Neural cell (in vitro differentiated cells): ENCODE results near the gene SIX3. TPM values are rescaled to one million over a fixed set of nuclear protein-coding genes. Genes with fewer than 3 reads are reported as not detected.

ENCODE experiments used
- H2AFZ ChIP-seq: fragments of 200-600, 300-800 bp; sonication (generic), shearing (Covaris generic); 2 replicates; pipeline ENCODE4 v1.6.0; 2014; ENCODE audit warnings: low read depth, mild to moderate bottlenecking, antibody characterized with exemption, low read length, moderate library complexity
- H3F3A ChIP-seq: fragments of 200-600 bp; shearing (Covaris generic); 2 replicates; pipeline ENCODE4 v1.6.1; 2016; ENCODE audit warnings: mild to moderate bottlenecking, moderate library complexity, mixed read lengths, antibody characterized with exemption, low read length; ENCODE audit not compliant: insufficient read depth, poor library complexity, severe bottlenecking
- H3K27ac ChIP-seq: fragments of 200-600, 300-800 bp; sonication (generic), shearing (Covaris generic); 2 replicates; pipeline ENCODE4 v1.5.1; 2014; ENCODE audit warnings: mild to moderate bottlenecking, low read length, moderate library complexity
- H3K27me3 ChIP-seq: fragments of 300-800, 200-600 bp; sonication (generic), shearing (Covaris generic); 2 replicates; pipeline ENCODE4 v1.6.0; 2014; ENCODE audit warnings: mild to moderate bottlenecking, low read depth, low read length, moderate library complexity; ENCODE audit not compliant: insufficient read depth
- H3K36me3 ChIP-seq: fragments of 300-800, 200-600 bp; sonication (generic), shearing (Covaris generic); 2 replicates; pipeline ENCODE4 v1.5.1; 2014; ENCODE audit warnings: mild to moderate bottlenecking, antibody characterized with exemption, low read length, moderate library complexity; ENCODE audit not compliant: insufficient read depth
- H3K4me2 ChIP-seq: fragments of 300-800, 200-600 bp; sonication (generic), shearing (Covaris generic); 2 replicates; pipeline ENCODE4 v1.6.0; 2014; ENCODE audit warnings: mild to moderate bottlenecking, low read length
- H3K4me3 ChIP-seq: fragments of 300-800, 200-600 bp; sonication (generic), shearing (Covaris generic); 2 replicates; pipeline ENCODE4 v1.5.1; 2014; ENCODE audit warnings: mild to moderate bottlenecking, low read length, moderate library complexity
- H3K79me2 ChIP-seq: fragments of 200-600 bp; shearing (Covaris generic); replicated peaks from 2 replicates; pipeline ENCODE4 v1.6.0; 2014; ENCODE audit warnings: mild to moderate bottlenecking, low read length, moderate library complexity; ENCODE audit not compliant: insufficient read depth
- H3K9ac ChIP-seq: fragments of 300-800, 200-600 bp; sonication (generic), shearing (Covaris generic); 2 replicates; pipeline ENCODE4 v1.6.1; 2016; ENCODE audit warnings: mild to moderate bottlenecking, low read length, mixed read lengths
- H3K9me2 ChIP-seq: fragments of 200-600 bp; shearing (Covaris generic); 2 replicates; pipeline ENCODE4 v1.6.1; 2016; ENCODE audit warnings: mild to moderate bottlenecking, low read length, mixed read lengths; ENCODE audit not compliant: insufficient read depth
- H3K9me3 ChIP-seq: fragments of 200-600, 300-800 bp; sonication (generic), shearing (Covaris generic); 2 replicates; pipeline ENCODE4 v1.6.1; 2016; ENCODE audit warnings: mild to moderate bottlenecking, mixed run types, low read length, moderate library complexity, mixed read lengths
- H4K20me1 ChIP-seq: fragments of 200-600 bp; shearing (Covaris generic); 2 replicates; pipeline ENCODE4 v1.6.1; 2016; ENCODE audit warnings: mild to moderate bottlenecking, mixed run types; ENCODE audit not compliant: insufficient read depth
- EP300 ChIP-seq: fragments of 450-650 bp; conservative IDR thresholded peaks from 2 replicates; pipeline ENCODE4 v1.6.1; 2014; ENCODE audit warnings: antibody characterized with exemption, mild to moderate bottlenecking, moderate library complexity; ENCODE audit not compliant: poor library complexity, severe bottlenecking
- EZH2 ChIP-seq: fragments of 200-600, 300-800 bp; shearing (Covaris generic), sonication (generic); IDR thresholded peaks from 2 replicates; pipeline ENCODE4 v1.6.1; 2014; ENCODE audit warnings: antibody characterized with exemption, low read length, borderline replicate concordance, mild to moderate bottlenecking; ENCODE audit not compliant: insufficient read depth, poor library complexity, severe bottlenecking
- MXI1 ChIP-seq: fragments of 450-650 bp; conservative IDR thresholded peaks from 2 replicates; pipeline ENCODE4 v1.6.1; 2014; ENCODE audit warnings: antibody characterized with exemption, mild to moderate bottlenecking; ENCODE audit not compliant: poor library complexity, severe bottlenecking
- POLR2AphosphoS5 ChIP-seq: IDR thresholded peaks from 2 replicates; pipeline ENCODE4 v1.6.1; 2012
- RAD21 ChIP-seq: fragments of 450-650 bp; conservative IDR thresholded peaks from 2 replicates; pipeline ENCODE4 v1.6.1; 2014; ENCODE audit warnings: antibody characterized with exemption, mild to moderate bottlenecking, moderate library complexity
- REST ChIP-seq: IDR thresholded peaks from 2 replicates; pipeline ENCODE4 v1.6.1; 2012; ENCODE audit warnings: borderline replicate concordance
- SMC3 ChIP-seq: fragments of 450-650 bp; conservative IDR thresholded peaks from 2 replicates; pipeline ENCODE4 v1.6.1; 2014; ENCODE audit warnings: antibody characterized with exemption, mild to moderate bottlenecking, moderate library complexity; ENCODE audit not compliant: poor library complexity
- TAF1 ChIP-seq: IDR thresholded peaks from 2 replicates; pipeline ENCODE4 v1.6.1; 2012; ENCODE audit warnings: low read depth
- polyA plus RNA-seq: library from polyadenylated mRNA; depleted of rRNA; stranded (reverse); fragments of >200 nt; gene quantifications from 2 replicates; pipeline ENCODE4 v1.2.3, GENCODE V29; 2014
- TF ChIP-seq, protein P1 (sequence below): fragments of 450-650 bp; IDR thresholded peaks from 2 replicates; pipeline ENCODE4 v1.5.1; 2014; ENCODE audit warnings: antibody characterized with exemption, mild to moderate bottlenecking, moderate library complexity; ENCODE audit not compliant: poor library complexity, severe bottlenecking

Gene SIX3
- polyA plus RNA-seq, 1 donor from 2014 or later, result 8.7 TPM

DNA sequence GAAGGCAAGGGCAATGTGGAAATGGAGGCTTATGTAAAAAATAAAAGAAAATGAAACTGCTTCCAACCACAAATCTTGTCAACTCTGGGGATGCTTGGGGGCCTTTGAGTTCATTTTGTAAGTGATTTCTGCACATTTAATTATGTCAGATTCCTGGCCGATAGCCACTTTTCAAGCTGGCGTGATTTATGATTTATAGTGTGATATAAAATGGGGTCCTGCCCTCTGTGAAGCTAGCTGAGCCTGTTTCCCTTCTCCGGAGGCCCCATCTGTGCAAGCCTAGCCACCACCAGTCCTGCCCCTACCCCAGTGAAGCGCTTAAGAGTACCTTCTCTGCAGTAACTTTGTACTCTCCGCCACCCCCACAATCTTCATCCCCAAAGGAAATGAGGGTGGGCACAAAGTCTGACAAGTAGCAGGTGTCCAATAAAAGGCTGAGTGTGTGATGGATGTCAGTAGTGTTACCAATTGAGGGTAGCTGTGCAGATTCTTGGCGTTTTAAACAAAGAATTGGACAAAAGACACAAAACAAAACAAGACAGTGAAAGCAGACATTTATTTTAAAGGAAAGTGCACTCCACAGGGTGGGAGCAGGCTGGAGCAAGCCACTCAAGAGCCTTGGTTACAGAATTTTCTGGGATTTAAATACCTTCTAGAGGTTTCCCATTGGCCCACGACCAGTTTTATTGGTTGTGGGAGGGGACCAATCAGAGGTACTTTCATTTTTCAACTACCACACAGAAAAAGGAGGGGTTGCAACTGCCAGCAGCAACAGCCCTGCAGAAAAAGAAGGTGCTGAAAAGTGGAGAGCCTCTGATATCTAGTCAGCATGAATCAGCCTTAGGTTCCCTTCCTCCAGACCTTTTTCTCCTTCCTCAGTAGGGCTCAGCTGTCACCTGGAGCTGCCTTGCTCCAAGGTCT, 39.0 kb upstream of the SIX3 start:
- Histone ChIP-seq H3K79me2 (no peaks in the 10 kb centered on the region), H3K9me3 (no peaks in the 10 kb centered on the region), H3K9me2 (no peaks in the 10 kb centered on the region), H2AFZ (no peak overlapping the region), H3K27me3 (no peaks in the 10 kb centered on the region), H3K4me2 (no peak overlapping the region), H3K4me3 (no peak overlapping the region), H3F3A (peaks cover 6% of the 10 kb centered on the region), H4K20me1 (no peaks in the 10 kb centered on the region), H3K27ac (no peak overlapping the region), H3K9ac (no peak overlapping the region), H3K36me3 (no peaks in the 10 kb centered on the region)
- TF ChIP-seq EZH2 (no peak), EP300 (no peak), RAD21 (no peak), SMC3 (no peak), POLR2AphosphoS5 (no peak), MXI1 (no peak), TAF1 (no peak), REST (no peak)
- TF ChIP-seq, protein P1, sequence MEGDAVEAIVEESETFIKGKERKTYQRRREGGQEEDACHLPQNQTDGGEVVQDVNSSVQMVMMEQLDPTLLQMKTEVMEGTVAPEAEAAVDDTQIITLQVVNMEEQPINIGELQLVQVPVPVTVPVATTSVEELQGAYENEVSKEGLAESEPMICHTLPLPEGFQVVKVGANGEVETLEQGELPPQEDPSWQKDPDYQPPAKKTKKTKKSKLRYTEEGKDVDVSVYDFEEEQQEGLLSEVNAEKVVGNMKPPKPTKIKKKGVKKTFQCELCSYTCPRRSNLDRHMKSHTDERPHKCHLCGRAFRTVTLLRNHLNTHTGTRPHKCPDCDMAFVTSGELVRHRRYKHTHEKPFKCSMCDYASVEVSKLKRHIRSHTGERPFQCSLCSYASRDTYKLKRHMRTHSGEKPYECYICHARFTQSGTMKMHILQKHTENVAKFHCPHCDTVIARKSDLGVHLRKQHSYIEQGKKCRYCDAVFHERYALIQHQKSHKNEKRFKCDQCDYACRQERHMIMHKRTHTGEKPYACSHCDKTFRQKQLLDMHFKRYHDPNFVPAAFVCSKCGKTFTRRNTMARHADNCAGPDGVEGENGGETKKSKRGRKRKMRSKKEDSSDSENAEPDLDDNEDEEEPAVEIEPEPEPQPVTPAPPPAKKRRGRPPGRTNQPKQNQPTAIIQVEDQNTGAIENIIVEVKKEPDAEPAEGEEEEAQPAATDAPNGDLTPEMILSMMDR, result no peak

- no peak overlapping the region for H3K4me3 ChIP-seq
- TF ChIP-seq TAF1 (no peak), REST (no peak), RAD21 (no peak), EZH2 (no peak), POLR2AphosphoS5 (no peak), SMC3 (no peak), EP300 (no peak), MXI1 (no peak)
- TF ChIP-seq, protein P1, result no peak
- no peaks in the 10 kb centered on the region for H3K27me3 ChIP-seq
- H2AFZ ChIP-seq, result no peak overlapping the region
- H3F3A ChIP-seq, result peaks cover 6% of the 10 kb centered on the region
- no peaks in the 10 kb centered on the region for H4K20me1 ChIP-seq
- no peaks in the 10 kb centered on the region for H3K36me3 ChIP-seq
- no peak overlapping the region for H3K9ac ChIP-seq
- no peaks in the 10 kb centered on the region for H3K9me3 ChIP-seq
- no peak overlapping the region for H3K27ac ChIP-seq
- no peaks in the 10 kb centered on the region for H3K9me2 ChIP-seq
- H3K79me2 ChIP-seq, result no peaks in the 10 kb centered on the region
- no peak overlapping the region for H3K4me2 ChIP-seq
Measured at GRCh38 chr2:44904578-44904977, 36.9 kb upstream of the SIX3 start.
